ENCODE measurements around the gene SSPN.

SSPN gene

DNA sequence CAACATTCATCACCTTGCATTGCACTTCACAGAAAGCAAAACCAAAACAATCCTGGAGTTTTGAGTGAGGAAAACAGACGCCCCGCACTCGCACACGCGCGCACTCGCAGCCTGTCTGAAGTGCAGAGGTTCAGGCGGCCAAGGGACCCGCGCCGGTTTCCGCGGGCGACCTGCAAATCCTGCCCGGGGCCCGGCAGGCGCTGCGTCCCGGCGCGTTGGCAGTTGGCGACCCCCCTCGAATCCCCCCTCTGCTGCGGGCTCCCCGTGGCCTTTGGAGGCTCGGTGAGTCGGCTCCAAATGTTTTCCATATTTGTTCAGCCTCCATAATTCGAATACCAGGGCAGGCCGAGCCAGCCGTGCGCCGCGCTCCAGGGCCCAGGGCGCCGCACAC, at the start of gene SSPN:
Gene SSPN (plus strand): TSS at position 324 of the 391 bp plus-strand sequence. CDS start 100 bp downstream, outside the sequence.
- DNase-seq, result no peak

- no peak for DNase-seq
Observed at GRCh38 chr12:26148291-26148690, 47.1 kb upstream of the SSPN start.

DNA sequence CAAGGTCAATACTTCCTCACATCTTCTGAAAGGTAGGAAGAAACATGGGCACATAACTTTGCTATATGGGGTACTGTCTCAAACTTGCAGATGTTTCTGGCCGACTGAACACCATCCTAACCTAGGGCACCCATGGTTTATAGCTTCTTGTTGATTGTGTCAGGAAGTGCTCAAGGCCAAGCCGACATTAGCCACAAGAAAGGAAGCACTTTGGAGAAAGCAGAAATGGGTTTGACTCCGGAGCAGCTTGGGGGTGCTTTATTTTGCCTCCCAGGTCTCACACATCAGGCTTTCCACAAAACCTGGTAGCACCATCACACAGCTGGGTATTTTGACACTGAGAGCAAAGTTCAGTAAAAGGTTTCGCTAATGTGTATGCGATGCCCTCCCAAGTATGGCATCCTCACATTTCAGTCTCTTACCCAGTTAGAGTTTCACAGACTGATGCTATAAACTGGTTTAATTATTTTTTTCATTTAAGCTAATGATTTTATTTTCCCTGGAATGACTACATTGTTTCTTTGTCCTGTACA, 45.3 kb upstream of the SSPN start:
- DNase-seq, result no peak

- no peak for DNase-seq
Observed at GRCh38 chr12:26150736-26151450, 44.5 kb upstream of the SSPN start.

- DNase-seq, result no peak
Observed at GRCh38 chr12:26152507-26153102, 42.8 kb upstream of the SSPN start.

DNA sequence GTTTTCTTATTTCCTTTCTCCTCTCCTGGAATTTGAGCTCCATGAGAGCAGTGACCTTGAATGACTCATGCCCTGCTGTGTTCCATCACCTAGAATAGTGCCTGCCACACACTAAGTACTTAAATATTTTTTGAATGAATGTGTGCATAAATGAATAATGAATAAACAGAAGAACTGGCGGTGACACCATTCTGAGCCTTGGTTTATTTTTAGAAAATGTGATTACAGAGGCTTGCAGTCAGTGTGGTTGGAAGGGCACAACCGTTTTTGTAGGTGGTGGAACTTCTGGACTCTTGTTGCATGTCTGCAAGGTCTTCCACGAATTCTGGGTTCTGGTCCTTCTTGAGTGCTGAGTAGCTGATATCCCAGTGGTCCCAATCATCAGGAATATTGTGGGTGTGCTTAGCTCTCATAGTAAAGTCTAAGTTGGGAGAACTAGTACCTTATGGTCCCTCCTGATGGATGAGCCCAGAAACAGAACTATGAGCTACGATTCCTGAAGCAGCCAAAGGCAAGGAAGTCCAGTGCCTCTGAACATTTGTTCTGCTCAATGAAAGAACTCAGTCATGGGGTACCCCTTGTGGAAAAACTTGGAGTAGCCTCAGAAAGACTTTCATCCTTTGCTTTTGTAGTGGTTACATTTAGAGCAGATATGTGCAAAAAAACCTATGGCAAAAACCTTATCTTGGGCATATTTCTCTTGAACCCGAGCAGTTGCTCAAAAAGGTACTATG, 41.8 kb upstream of the SSPN start:
- DNase-seq, result no peak

GRCh38 chr12:26156201-26156871, 39.0 kb upstream of the SSPN start:
- DNase-seq, result no peak

DNA sequence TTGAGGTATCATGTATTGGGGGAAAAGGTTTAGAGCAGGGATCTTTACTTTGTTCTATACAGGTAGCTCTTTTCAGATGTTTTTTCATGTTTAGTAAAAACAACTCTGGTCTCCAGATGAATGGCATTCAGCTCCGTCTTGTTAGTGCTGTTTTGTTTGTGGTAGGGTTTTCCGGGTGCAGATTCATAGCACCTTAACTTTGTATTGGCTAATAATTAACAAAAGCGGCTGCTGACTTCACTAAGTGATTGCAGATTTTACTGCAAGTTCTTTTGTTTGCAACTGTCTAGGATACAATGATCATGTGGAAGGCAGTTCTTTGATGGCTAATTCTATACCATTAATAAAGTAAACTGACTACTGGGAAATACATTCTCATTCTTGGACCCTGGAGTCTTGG, 38.4 kb upstream of the SSPN start:
- DNase-seq, result no peak

GRCh38 chr12:26158078-26158764, 37.2 kb upstream of the SSPN start:
- no peak for DNase-seq

DNA sequence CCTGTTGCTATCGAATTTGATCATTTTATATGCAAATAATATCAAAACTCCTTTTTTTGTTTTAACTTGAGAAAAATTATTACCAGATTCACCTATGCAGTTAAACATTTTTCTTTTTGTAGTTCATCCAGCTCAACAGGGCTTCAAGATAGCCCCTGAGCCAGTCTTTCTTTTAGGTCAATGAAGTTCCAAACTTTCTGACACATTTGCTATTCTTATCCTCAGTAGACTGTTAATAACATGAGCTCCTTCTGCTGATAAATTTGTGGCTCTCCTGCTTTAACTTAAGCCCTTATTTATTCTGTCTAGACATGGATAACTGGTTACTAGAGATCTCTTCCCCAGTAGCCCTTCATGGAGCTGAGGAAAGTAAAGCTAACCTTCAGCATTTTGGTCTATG, 33.2 kb upstream of the SSPN start:
- no peak for DNase-seq

DNA sequence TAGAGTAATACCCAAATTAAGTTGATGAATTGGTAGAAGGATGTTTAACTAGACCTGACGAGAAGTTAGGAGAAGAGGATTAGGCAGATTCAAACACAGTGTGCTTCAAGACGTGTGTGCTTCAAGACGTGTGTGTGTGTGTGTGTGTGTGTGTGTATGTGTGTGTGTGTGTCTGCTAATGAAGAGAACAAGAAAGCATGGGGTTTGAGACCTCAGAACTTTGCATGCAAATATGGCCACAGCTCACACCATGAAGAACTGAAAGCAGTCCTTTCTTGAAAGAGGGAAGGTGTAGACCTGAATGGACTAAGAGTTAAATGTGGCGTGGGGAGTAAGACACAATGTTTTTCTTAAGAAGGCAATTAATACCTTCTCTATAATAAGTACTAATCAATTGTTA, 32.5 kb upstream of the SSPN start:
- no peak for DNase-seq

GRCh38 chr12:26164118-26164517, 31.3 kb upstream of the SSPN start:
- DNase-seq, result no peak

DNA sequence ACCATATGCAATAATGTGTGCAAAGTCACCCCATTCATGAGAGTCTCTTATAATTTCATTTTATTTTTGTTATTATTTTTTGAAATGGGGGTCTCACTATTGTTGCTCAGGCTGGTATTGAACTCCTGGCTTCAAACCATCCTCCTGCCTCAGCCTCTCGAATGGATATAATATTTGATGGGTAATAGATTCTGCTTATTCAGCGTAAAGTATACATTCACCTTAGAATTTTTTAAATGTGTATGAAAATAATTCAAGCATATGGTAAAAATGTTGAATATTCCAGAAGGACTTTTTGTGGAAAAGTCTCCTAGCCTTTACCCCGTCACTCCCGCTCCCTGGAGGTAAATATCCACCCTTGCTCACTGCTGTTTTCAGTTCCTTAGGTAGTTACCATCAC, 23.4 kb upstream of the SSPN start:
- no peak for DNase-seq

DNA sequence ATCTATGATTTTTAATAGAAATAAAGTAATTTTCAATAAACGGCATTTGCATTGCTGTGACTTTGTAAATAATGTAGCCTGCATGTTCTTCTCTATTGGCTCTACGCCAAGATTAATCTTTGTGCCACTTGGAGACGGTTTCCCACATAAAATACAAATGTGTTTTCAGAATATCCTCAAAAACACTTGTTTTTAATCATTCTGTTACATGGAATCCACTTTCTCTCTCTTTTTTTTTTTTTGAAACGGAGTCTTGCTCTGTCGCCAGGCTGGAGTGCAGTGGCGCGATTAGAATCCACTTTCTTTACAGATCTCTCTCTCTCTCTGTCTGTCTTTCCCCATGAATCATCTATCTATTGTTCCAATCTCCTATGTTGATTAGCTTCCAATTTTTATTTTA, 22.8 kb upstream of the SSPN start:
- DNase-seq, result no peak

- DNase-seq, result no peak
Observed at GRCh38 chr12:26172946-26173552, 22.3 kb upstream of the SSPN start.

DNA sequence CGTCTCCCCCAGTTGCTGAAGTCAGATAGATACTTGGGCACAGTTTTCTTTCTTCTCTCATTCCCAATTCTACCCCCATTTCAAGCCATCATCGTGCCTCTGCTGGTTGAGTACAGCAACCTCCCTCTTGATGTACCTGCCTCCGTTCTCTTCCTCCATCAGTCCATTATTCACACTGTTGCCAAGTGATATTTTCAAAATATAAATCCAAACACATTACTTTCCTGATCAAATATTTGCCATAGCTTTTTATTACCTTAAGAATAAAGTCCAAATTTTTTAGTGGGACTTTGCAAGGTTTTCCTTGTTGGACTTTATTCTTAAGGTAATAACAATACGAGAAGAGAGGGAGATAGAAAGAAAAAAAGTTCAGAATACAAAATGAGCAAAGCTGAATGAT, 18.6 kb upstream of the SSPN start:
- DNase-seq, result no peak

GRCh38 chr12:26177283-26177682, 18.1 kb upstream of the SSPN start:
- DNase-seq, result no peak

DNA sequence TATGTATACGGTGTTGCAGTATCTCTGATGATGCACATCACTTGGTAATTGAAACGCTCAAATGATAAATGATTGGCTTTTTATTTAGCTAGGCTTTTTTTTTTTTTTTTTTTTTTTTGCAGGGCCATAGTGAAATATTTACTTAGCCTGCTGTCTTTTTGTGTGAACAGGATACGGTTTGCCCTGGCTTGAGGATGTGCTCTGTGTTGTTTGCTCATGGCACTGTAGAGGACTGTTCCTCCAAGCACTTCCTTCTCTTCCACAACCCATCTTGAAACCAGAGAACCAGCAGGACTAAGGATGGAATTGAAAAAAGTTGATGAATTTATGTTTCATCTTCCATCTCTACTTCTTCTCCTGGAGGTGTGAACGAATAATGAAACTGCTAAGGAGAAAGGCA, 15.5 kb upstream of the SSPN start:
- DNase-seq, result no peak

- no peak for DNase-seq
Observed at GRCh38 chr12:26182377-26182776, 13.0 kb upstream of the SSPN start.

DNA sequence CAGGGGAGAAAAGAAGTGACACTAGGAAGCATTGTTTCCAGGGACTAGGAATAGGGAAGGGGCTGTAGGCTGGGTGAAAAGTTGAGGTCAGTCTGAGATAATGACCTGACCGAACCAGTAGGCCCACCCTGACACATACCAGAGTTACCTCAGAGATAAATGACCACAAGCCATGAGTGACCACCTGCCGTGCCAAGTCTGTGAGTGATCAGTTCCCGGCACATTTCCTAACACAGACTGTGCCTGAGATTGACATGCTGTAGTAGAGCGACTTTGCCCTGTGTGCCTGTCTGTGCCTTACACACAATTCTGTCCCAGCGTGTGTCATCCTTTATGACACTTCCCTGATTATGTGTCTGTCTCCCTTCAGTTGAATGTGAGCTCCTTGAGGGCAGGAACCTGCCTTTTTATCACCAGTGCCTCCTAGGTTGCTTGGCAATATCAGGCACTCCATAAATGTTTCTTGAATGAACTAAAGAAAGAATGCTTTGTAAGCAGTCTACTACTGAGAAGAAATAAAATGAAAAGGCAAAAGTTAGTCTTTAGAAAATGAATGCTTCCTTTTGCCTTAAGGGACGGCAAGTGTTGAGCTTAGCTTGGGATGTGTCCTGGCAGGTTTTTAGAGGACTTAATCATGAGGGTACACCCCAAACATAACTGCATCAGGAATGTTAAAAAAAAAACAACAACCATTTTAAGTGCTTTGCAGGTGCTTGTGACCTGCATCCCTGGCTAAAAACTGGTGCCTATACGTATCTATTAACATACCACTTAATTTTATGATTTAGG, 9.6 kb upstream of the SSPN start:
- no peak for DNase-seq

DNA sequence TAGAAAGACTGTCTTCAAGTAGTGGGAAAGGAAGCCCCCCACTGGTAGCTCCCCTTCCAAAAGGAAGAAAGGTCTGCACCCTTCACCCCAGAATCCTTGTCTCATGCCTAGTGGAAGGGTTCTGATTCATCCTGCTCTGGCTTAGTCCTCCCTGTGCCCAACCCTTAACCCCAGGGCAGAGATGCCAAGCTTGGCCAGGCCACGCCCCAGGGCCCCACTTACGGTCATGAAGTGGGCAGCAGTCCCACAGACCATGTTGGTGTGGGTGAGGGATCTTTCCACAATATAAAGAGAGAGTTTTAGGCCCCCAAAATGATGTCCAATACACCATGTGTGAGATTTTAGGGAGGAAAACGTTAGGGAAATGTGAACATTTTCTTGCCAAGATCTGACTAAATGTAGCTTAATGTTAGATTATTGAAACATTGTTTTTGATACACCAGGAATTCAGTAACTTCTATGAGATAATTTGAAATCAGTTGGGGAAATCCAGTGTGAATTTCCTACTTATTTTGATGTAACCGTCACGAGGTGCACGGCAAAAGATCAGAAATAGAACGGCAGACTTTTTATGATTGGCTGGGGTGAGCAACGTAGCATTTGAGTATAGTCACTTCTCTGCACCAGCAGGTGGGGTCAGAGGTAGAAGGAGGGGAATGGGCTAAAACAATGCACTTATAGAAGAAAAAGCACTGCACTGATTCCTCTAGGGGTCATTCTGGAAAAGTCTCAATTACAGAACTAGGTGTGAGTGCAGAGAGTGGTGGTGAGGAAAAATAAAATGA, 8.2 kb upstream of the SSPN start:
- DNase-seq, result no peak
